Measurements from ENCODE around the gene BEX3.
A peak's percentile ranks its signal among the peaks of the same experiment; 100 is the strongest.

Gene BEX3

DNA sequence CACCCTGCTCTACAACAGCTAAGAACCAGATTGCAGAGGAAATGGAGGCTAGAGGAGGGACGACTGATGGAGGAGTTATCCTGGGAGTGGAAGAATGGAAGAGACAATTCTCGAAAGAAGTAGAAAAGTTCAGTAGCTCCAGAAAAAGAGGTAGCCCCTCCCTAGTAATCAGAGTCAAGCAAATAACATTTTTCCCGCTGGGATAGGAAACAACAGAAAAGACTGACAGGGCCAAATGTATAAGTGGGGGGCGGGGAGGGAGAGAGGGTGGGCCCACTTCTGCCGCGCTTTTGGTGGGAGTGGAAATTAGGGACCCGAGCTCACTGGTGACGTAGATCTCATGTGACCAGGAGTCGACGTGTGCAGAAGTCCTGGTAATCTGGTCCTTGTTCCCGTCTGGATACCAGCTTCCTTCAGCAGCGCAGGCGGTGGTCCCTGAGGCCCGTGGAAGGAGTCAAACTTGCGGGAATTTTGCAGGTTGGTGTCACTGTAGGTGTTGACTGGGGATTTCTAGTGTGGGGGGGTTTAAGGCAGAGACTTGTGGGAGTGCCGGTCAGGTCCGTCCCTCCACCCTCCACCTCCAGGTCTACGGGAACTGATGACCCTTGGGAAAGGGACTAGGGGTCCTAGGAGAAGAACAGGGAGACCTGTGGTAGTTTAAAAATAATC lies 20.1 kb upstream of the BEX3 start, which contains the start of gene TCEAL9 (continued):
- TF ChIP-seq, protein P1, sequence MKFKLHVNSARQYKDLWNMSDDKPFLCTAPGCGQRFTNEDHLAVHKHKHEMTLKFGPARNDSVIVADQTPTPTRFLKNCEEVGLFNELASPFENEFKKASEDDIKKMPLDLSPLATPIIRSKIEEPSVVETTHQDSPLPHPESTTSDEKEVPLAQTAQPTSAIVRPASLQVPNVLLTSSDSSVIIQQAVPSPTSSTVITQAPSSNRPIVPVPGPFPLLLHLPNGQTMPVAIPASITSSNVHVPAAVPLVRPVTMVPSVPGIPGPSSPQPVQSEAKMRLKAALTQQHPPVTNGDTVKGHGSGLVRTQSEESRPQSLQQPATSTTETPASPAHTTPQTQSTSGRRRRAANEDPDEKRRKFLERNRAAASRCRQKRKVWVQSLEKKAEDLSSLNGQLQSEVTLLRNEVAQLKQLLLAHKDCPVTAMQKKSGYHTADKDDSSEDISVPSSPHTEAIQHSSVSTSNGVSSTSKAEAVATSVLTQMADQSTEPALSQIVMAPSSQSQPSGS (tag by site-specific recombination; IDR thresholded peaks at IDR 0.05; ENCODE audit: low read depth) = peak; percentile 57; the same call in 1 of the 2 replicates
- TF ChIP-seq, protein P2, sequence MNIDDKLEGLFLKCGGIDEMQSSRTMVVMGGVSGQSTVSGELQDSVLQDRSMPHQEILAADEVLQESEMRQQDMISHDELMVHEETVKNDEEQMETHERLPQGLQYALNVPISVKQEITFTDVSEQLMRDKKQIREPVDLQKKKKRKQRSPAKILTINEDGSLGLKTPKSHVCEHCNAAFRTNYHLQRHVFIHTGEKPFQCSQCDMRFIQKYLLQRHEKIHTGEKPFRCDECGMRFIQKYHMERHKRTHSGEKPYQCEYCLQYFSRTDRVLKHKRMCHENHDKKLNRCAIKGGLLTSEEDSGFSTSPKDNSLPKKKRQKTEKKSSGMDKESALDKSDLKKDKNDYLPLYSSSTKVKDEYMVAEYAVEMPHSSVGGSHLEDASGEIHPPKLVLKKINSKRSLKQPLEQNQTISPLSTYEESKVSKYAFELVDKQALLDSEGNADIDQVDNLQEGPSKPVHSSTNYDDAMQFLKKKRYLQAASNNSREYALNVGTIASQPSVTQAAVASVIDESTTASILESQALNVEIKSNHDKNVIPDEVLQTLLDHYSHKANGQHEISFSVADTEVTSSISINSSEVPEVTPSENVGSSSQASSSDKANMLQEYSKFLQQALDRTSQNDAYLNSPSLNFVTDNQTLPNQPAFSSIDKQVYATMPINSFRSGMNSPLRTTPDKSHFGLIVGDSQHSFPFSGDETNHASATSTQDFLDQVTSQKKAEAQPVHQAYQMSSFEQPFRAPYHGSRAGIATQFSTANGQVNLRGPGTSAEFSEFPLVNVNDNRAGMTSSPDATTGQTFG (tag by site-specific recombination; IDR thresholded peaks at IDR 0.05; ENCODE audit: borderline replicate concordance) = no peak
- TF ChIP-seq ZNF133 (tag by site-specific recombination; IDR thresholded peaks at IDR 0.05) = peak; percentile 62
- TF ChIP-seq ZNF140 (tag by site-specific recombination; IDR thresholded peaks at IDR 0.05) = no peak
- no peak for TF ChIP-seq ZNF514 (tag by site-specific recombination; IDR thresholded peaks at IDR 0.05)
- TF ChIP-seq ZNF416 (tag by site-specific recombination; IDR thresholded peaks at IDR 0.05) = no peak
- peak; percentile 48 for TF ChIP-seq EGR2 (tag by site-specific recombination; IDR thresholded peaks at IDR 0.05; ENCODE audit: low read depth)
- TF ChIP-seq ZFP69B (tag by site-specific recombination; IDR thresholded peaks at IDR 0.05) = peak; percentile 99
- TF ChIP-seq, protein P3, sequence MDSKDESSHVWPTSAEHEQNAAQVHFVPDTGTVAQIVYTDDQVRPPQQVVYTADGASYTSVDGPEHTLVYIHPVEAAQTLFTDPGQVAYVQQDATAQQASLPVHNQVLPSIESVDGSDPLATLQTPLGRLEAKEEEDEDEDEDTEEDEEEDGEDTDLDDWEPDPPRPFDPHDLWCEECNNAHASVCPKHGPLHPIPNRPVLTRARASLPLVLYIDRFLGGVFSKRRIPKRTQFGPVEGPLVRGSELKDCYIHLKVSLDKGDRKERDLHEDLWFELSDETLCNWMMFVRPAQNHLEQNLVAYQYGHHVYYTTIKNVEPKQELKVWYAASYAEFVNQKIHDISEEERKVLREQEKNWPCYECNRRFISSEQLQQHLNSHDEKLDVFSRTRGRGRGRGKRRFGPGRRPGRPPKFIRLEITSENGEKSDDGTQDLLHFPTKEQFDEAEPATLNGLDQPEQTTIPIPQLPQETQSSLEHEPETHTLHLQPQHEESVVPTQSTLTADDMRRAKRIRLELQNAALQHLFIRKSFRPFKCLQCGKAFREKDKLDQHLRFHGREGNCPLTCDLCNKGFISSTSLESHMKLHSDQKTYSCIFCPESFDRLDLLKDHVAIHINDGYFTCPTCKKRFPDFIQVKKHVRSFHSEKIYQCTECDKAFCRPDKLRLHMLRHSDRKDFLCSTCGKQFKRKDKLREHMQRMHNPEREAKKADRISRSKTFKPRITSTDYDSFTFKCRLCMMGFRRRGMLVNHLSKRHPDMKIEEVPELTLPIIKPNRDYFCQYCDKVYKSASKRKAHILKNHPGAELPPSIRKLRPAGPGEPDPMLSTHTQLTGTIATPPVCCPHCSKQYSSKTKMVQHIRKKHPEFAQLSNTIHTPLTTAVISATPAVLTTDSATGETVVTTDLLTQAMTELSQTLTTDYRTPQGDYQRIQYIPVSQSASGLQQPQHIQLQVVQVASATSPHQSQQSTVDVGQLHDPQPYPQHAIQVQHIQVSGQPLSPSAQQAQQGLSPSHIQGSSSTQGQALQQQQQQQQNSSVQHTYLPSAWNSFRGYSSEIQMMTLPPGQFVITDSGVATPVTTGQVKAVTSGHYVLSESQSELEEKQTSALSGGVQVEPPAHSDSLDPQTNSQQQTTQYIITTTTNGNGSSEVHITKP (tag by site-specific recombination; IDR thresholded peaks at IDR 0.05) = peak; percentile 66
- TF ChIP-seq ZNF2 (tag by site-specific recombination; IDR thresholded peaks at IDR 0.05) = no peak
- no peak for TF ChIP-seq ZNF544 (tag by site-specific recombination; IDR thresholded peaks at IDR 0.05)
- no peak for TF ChIP-seq ZNF792 (tag by site-specific recombination; IDR thresholded peaks at IDR 0.05)

DNA sequence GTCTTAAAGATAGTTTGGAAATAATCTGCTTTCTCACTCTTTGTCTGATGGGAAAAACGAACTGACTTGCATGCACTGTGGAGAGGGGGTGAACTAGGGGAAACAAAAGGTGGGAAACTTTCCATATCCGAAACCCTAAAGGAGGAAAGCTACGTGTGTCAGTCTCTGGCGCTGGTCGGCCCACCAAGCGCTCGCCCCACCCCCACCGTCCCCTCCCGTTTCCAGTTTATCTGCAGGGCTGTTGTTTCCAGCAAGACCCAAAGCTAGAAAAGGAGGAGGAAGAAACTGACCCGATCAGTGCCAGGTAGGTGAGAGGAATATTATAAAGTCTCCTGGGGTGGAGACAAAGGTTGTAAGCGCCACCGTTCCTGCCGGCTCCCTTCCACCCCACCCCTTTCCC lies 19.5 kb upstream of the BEX3 start:
- peaks cover 0 to 8% of the 10 kb centered on the region in 2 experiments; a peak in 1 of 3 replicates for H3K36me3 ChIP-seq (ENCODE audit: control insufficient read depth in 2 of 2, insufficient read depth in 1 of 2, low read length in 2 of 2)
- peak overlapping the region; percentile 53 for H3K27ac ChIP-seq (ENCODE audit: extremely low read depth, low read depth, low read length)
- H3K4me3 ChIP-seq (ENCODE audit: low read depth, low read length) = peak overlapping the region; percentile 59
- TF ChIP-seq BCL11B (tag by site-specific recombination; IDR thresholded peaks at IDR 0.05; ENCODE audit: low read depth) (no peak), ZNF335 (tag by site-specific recombination; conservative IDR thresholded peaks at IDR 0.05) (peak; percentile 61; the same call in 1 of the 2 replicates), ZNF341 (tag by site-specific recombination; IDR thresholded peaks at IDR 0.05; ENCODE audit: low read depth) (0 out of 2 replicates have a peak, but pooled peaks have one; percentile 24)
- H3K4me1 ChIP-seq (ENCODE audit: control insufficient read depth, insufficient read depth, low read length) = no peaks in the 10 kb centered on the region
- ChIA-PET POLR2A (interaction anchor here (0.5 to 1.9 kb wide), 7 partner anchors 14 to 107 kb away, joined by 3 to 12 read pairs (median 8); partner anchors contain the start of genes BEX3 and TCEAL7), CTCF (interaction anchor here (0.8 to 1.1 kb wide), 2 partner anchors 107 to 127 kb away, joined by 3 read pairs; no protein-coding TSS in a partner anchor)
- no peaks in the 10 kb centered on the region for H3K9me3 ChIP-seq (ENCODE audit: control insufficient read depth, insufficient read depth, low read depth, low read length)

Data from HEK293 (cell line).